GM21529 (cell line): ENCODE measurements around the gene ERCC3.

Experiments used
- ATAC-seq: cut with Tn5 transposase; IDR thresholded peaks from one replicate; pipeline ENCODE4 v1.9.1; 2021; ENCODE audit not compliant: unreplicated experiment

The ERCC3 gene

DNA sequence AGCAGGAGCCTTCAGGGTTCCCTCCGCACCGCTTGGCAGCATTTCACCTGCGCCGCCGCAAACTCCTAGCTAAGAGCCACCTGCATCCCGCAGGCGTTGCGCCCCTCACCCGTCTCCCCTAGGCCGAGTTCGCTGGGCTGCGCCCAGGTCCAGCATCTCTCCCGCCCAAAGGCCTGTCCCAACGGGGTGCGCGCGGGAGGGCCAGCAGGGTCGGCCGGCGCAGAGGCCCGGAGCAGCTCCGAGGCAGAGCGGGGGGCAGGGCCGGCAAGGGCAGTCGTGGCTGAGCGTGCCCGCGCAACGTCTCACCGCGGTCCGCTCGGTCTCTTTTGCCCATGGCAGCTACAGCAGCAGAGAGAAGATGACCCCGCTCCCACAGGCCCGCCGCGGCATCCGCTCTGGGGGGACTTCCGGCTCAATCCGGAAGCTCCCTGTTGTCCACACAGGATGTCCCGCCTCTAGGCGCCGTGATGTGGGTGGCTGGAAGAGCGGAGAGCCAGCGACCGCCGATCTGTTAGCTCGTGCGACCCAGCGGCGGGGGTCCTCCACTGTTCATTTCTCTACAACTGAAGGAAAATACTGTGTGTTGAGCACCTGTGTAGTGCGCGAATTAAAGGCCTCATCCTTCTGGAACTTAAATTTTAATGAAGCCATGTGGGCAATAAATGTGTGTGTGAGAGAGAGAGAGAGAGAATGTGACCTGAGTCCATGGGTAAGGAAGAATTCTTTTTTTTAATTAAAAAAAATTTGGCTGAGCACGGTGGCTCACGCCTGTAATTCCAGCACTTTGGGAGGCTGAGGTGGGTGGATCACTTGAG lies at the start of gene ERCC3:
ERCC3 (minus strand) TSS at position 397 of the 815 bp plus-strand sequence; CDS start at position 334, 63 bp downstream.
- ATAC-seq, result peak; percentile 99

DNA sequence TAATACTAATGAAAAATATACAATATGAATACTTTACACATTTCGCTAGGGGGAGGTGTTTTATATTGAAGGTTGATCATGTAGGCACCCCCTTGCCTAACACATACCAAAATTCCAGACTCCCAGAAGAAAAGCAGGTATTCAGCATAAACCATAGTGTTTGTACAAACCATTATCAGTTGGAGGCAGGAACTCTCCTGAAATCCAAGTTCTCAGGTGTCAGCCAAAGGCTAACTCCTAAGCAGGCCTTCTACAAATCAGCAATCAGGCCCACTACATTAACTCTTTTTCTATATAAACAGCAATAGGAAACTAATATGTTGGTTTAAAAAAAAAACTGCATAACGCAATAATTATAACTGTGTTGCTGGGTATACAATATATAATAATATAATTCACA lies 49.3 kb upstream of the ERCC3 start:
- ATAC-seq, result no peak

DNA sequence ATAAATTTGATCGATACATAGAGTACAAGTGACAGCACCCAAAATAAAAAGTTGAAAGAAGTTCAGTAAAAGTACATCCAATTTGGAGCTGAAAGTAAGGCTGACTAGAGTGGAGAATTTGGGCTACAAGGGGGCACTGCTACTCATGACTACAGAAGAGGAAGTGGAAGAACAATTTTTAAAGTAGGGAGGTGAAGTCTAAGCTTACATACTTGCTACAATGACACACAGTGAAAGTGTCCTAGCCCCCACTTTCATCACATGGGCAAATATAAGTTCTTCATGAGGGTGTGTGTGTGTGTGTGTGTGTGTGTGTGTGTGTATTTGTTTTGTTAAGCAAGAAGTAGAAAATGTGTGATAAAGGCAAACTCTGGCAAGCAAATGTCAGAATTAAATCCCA lies 48.2 kb upstream of the ERCC3 start:
- ATAC-seq, result peak; percentile 97

DNA sequence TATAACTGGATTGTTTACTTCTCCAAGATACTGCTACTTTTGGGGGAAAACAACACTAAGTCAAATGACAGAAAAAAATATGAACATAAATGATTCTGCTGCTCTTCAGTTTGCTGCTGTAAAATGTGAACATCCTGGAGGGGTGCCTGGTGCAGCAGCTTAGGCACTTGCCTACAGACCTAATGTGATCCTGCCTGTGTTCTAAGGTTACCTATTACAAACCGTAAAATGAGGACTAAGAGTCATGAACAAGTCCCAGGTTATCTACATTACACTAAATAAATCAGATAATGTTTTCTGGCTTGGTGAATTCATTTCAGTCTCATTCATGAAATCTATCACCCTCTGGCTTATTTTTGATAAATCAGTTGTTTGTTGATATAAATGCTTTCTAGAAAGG lies 38.4 kb upstream of the ERCC3 start:
- no peak for ATAC-seq

DNA sequence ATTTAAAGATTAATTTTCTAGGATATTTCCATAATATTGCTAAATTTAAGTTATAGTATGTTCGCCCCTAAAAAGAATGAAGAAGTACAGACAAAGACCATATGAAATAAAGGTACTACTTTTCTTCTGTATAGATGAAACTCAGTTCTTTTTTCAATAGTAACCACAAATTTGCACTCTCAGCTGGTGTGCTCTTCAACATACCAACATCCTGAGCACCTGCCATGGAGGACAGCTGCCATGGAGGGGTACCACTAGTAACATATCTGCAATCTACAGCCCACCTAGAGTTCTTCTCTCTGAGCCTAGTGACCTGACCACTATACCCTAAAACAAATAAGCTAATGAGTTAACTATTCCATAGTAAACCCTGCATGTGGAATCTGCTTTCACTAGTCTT lies 36.8 kb upstream of the ERCC3 start:
- ATAC-seq, result peak; percentile 78

DNA sequence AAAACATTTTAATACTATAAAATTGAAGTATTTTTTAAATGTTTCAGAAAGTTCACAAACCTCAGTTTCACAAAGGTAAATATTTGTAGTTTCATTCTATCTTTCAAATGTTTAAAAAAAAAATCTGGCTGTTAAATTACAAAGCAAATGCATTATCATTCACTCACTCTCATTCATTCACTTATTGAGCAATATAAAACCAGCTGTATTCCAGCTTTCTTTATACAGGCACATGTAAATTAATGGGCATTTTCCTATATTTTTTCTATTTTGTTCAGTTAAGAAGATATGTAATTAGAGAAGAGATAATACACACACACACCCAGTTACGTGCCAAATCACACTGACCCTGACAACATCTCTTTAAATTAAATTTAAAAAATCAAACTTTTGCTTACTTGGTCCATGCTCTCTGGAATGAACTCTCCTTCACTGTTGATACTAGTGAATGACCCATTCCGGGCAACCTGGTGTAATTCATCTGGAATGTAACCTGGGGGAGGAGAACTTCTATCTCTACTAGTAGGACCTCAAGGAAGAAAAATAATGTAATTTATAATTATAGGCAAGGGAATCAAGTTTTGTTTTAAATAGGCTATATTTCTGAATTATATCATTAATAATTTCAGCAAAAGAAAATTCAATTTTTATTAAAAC lies 32.5 kb upstream of the ERCC3 start:
- ATAC-seq, result no peak

DNA sequence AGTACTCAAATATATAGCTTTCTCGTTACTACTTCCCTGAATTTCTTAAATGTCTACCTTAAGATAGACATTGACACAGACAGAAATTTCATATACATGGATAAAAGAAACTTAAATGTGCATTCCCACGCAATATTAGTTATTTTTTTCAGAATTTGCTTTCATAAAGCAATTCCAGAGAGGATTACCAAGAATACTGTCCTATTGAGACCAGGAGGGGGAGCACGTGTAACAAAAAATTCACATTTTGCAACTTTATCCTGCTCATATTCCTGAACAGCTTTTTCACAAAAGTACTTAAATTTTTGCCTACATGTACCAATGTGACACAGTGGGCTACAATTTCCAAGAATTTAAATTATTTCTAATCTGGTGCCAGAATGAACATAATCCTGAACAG lies 30.7 kb upstream of the ERCC3 start:
- no peak for ATAC-seq

DNA sequence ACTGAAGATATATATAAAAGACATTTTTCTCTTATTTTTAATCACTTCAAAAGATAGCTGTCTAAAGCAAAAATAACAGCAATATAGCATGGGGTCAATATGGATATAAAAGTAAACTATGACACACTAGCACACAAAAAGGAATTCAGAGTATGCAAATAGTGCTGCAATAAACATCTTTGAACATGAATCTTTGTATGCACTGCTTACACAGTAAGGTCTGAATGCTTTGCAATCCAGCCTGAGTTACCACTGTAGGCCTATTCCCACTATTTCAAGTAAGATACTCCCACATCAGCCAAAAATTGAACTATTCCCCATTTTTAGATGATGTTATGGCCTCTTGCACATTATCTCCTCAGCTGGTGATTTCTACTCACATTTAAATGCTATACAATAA lies 27.4 kb upstream of the ERCC3 start:
- ATAC-seq, result no peak

DNA sequence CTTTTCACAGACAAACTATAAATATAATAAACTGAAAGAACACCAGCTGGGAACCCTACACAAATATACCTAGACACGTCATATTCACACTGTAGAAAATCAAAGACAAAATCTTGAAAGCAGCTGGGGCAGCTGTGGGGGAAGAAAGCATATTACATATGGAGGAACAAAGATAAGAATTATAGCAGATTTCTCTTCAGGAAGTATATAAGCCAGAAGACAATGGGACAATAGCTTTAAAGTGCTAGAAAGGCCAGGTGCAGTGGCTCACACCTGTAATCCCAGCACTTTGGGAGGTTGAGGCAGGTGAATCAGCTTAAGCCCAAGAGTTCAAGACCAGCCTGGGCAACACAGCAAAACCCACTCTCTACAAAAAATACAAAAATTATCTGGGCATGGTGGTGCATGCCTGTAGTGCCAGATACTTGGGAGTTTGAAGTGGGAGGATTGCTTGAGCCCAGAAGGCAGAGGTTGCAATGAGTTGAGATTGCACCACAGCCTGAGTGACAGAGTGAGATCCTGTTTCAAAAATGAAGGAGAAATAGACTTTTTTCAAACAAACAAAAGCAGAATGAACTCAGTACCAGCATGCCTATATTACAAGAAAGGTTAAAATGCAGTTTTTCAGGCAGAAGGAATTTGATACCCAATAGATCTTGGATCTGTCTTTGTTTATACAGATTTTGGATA lies 26.8 kb upstream of the ERCC3 start:
- ATAC-seq, result no peak

DNA sequence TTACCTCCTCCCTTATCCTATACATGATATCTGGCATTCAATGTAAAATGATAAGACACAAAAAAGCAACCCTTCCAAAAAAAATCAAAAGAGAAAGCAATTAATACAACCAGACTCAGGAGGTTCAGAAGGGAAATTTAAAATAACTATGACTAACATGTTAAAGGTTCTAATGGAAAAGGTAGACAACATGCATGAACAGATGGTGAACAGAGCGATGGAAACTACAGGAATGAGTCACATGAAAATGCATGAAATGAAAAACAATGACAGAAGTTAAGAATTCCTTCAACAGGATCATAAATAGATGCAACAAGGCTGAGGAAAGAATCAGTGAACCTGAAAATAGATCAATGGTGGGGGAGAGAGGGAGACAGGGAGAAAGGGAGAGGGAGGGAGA lies 26.1 kb upstream of the ERCC3 start:
- no peak for ATAC-seq

DNA sequence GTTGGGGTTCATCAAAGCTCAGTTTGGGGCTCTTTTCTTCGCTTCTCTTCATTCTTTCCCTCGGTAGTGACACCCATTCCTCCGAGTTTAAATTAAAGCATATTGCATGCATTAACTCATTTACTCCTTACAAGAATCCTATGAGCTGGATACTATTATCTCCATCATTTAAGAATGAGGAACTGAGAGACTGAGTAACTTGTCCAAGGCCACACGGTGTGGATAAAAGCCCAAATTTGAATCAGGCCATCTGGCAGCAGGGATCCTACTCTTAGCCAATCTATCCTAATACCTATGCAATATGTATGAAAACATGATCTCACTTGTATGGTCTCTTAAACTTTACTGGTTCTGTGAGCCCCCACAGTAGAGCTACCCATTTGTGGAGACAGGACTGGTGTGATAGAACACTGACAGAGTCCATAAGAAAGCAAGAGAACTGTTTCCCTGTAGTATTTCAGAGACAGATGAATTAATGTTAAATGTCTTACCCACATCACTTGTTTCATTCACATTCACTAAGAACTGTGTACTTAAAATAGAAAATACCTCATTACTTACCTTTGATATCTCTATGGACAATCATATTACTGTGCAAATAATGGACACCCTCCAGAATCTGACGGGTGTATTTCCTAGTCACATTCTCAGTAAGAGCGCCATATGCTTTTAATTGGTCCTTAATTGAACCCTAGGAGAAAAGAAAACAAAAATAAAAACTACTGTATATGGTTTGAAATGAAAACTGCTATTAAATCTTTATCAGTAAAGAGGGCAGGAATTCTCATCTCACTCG lies 20.4 kb upstream of the ERCC3 start:
- ATAC-seq, result no peak

DNA sequence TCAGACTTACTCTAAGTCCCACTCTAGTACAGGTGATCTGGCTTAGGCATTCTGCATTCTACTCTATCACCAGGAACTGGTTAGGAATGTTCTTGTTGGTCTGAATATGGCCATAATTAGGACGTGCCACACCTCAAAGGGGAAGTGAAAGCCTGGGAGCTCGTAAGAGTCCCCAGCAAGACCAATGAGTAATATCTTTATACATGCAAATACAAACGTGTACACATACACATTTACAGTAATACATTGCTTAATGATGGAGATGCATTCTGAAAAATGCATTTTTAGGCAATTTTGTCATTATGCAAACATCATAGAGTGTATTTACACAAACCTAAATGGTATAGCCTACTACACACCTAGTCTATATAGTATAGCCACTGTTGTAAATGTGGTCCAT lies 19.5 kb upstream of the ERCC3 start:
- peak; percentile 99 for ATAC-seq

DNA sequence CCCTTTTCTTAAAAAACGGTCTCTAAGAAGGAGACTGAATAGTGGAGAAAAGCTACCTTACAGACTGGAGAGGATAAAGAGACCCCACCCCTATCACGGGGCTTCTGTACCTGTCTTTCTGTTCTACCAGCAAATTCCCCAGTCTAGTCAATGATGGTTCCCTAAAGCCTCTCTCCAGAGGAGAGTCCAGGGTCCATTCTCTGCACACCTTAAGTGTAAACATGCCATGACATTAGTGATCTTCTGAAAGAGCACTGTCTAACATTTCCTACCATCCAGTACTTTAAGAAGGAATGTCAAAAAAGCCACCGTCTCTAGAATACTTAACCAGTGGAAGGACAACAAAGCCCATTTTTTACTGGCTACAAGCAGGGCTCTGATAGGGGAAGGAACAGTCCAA lies 17.0 kb upstream of the ERCC3 start:
- ATAC-seq, result no peak

DNA sequence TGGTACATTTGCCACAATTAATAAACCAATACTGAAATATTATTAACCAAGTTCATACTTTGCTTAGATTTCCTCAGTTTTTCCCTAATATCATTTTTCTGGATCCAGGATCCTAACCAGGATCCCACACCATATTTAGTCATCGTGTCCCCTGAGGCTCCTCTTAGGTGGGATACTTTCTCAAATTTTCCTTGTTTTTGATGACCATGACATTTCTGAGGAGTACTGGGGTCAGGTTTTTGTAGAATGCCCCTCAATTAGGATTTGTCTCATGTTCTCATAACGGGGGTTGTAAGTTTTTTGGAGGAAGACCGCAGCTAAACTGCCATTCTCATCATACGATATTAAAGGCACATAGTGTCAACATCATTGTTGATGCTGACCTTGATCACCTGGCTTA lies 15.5 kb upstream of the ERCC3 start:
- ATAC-seq, result no peak

DNA sequence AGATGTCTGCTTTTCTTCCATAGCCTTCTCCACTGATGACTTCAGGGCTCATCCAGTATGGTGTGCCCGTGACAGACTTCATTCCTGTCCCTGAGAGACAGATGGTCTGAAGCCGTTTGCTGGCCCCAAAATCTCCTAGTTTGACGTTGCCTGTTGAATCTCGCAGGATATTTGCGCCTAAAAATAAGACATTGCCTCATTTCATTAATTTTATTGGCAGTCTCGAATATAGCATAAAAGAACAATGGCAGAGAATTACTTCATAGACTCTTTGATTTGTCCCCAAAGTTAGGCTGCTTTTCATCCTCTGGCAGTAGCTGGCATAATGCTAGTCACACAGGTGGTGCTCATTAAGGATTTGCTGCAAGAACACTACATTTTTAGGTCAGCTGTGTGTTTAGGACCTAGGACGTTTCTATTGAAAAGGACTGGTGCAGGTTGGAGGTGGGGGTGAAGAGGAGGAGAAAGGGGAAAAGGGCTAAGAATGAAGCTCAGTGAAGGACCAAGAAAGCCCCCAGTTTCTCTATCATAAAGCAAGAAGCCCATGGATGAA lies 14.7 kb upstream of the ERCC3 start:
- no peak for ATAC-seq

DNA sequence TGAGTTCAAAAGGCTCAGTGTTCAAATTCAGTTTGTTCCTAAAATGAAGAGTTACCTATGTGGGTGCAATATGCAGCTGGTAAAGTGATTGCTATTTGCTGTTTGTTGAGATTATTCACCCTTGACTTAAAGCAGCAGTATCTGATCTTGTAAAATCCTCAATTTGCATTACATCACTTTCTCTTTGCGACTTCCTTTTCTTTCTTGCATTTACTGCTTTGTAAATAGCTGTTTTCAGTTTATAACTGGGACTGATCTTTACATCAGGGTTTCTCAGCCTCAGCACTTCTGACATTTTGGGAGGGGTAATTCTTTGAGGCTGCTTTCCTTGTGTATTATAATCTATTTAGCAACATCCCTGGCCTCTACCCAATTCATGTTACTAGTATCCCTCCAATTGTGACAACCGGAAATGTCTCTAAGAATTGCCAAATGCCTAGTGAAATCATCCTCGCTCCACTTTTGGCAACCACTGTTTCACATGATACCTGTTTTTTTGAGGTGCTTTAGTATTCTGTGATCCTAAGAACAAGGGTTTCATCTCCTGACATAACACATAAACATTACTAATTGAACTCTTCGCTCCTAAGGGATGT lies 12.1 kb upstream of the ERCC3 start:
- ATAC-seq, result peak; percentile 74

DNA sequence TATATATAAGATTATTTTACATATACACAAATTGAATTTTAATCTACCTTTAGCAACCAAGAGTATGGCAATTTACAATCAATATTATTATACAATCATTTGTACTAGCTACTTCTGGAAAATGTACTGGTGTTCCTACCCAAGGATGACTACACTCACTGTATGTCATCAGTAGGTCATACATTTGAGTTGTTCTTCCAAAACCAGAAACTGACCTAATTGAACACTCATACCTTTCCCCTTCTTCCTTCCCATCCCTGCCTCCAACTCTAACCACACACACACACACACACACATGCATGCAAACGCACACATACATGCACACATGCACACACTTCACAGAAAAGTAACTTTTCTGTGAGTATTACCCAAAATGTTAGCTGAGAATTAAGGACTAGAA lies 8.2 kb upstream of the ERCC3 start:
- no peak for ATAC-seq

DNA sequence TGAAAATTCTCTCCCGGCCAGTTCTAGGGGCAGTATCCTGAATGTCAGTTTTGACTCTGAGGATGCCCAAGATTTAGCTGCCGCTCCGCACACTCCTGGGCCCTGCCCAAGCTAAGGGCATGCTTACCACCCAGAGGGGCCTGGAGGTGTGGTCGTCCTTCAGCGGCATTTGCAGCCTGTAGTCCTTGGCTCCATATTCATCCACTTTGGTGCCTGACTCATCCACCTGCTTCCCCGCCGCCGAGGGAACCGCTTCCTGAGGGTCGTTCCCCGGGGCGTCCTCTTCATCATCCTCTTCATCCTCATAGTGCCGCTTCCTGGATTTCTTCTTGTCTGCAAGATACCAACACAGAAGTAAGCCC lies 577 bp downstream of the ERCC3 start:
- ATAC-seq, result no peak

DNA sequence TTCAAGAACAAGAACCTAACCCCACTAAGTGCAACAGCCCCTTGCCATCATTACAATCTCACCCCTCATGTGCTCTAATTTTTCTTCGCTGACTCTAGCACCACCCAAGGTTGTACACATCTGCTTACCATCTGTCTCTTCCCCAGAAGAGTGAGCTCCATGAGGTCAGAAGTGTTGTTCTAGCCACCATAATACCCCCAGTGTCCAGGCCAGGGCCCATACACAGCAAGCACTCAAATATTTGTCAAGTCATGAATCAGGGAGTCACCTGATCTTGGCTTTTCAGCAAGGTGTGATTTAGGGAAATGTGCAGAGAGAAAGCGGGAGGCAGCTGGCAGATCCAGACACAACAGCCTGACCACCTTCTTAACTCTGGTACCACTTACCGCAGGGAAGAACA lies 5.7 kb downstream of the ERCC3 start:
- ATAC-seq, result no peak

DNA sequence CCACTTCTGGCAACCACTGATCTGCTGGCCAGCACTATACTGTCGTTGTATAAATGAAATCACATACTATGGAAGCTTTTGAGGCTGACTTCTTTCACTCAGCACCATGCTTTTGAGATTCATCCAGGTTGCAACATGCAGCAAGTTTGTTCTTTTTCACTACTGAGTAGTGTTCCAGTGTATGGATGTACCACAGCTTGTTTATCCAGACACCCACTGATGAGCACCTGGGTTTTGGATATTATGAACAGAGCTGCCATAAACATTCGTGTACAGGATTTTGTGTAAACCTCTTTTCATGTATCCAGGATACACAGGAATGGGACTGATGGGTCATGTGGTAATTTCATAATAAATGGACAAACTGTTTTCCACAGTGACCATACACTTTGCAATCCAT lies 10.7 kb downstream of the ERCC3 start:
- no peak for ATAC-seq

DNA sequence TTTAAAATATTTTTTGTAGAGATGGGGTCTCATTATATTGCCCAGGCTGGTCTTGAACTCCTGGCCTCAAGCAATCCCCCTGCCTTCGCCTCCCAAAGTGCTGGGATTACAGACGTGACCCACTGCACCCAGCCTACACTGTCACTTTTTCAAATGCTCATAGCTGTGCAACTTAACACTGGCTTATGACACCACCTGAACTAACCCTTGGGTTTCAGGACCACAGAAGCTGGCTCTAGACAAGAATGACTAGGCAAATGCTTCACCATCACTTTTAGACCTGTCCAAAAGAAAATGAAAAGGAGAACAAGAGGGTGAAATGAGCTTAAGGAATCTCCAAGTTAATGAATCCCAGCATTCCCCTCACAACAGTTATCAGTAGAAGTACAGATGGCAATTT lies 13.3 kb downstream of the ERCC3 start:
- no peak for ATAC-seq
